DMS79 (cell line): ENCODE data around the gene JPH4.
A peak's percentile ranks its signal among the peaks of the same experiment; 100 is the strongest.

Source experiments
- DNase-seq: peaks from one replicate; lab custom pipeline; 2025; lab: John Stamatoyannopoulos, UW

Gene JPH4

DNA sequence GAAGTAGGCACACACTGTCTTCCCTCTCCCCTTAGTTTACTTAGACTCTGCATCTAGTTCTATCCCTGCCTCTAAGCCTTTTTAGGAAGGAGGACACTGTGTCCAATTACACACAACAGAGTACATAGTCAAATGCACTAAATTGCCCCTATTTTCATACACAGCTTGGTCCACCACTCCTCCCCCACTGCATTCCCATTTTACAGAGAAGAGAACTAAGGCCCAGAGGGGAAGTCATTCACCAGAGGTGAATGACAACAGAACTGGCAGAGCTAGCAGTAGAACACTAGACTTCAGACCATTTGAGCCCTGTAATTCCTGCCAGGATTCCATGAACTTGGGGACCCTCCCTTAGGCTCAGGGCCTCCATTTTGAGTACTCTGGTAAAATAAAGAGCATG, 1.1 kb upstream of the JPH4 start:
- no peak for DNase-seq

DNA sequence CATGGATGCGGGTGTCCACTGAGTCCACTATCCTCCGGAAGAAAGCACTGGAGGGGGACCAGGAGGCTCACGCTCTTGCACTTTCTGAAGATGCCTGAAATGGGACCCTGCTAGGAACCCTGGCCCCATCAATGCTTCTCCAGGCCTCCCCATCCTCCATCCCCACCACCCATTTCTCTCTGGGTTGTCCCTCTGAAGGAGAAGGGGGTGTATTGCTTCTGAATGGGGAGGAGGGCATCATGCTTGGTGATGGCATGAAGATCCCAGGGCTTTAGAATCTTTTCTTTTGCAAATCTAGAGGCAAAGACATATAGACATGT, 681 bp upstream of the JPH4 start:
- no peak for DNase-seq

DNA sequence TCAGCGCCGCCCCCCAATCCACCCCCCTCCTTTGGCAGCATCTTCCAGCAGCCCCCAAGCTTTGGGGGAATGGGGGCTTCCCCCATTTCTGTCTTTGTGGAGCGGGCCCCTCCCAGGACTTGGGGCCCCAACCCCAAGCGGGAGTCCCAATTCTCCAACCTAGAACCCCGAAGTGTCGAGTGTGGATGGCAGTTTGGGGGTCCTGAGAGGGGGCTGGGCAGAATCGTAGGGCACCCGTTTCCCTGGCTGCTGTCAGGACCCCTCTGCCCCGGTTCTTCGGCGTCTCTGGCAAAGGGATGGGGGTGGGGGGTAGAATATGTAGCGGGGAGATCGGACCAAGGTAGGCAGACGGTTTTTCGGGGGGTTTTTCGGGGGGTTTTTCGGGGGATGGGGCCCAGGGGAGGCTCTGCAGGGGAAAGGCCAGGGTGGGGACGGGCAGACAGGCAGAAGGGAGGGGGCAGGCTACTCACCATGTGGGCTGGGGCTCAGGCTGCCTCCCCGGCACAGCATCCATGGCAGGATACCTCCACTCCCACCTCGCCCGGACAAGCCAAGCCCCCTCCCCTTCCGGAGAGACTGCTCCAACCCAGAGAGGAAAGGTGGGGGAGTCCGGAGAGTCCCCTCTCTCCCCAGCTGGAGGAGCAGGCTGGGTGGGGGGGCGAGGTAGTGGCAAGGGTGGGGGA, 739 bp downstream of the JPH4 start:
- no peak for DNase-seq

DNA sequence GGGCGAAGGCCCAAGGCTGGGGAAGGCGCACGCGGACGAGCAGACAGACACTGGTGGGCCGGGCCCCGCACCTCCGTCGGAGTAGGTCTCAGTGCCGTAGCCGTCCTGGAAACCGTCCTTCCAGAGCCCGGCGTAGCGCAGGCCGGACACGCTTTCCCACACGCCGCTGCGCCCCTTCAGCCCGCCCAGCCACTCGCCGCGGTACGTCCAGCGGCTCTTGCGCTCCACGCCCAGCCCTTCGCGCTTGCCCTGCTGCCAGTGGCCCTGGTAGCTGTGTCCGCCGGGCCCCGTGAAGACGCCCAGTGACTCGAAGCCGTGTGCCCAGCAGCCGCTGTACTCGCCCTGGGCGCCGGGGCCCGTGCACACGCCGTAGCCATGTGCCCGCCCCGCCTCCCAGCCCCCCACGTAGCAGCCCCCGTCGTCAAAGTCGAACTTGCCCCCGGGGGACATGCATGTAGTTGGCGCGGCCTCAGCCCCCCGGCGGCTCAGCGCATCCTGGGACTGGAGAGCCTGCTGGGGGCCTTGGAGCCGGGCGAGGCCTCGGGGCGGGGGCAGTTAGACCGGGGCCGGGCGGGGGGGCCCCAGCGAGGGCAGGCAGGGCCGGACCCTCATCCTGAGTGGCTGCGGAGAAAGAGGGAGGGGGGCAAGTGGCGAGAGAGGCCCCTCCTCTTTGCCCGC, 1.4 kb downstream of the JPH4 start:
- DNase-seq: no peak

DNA sequence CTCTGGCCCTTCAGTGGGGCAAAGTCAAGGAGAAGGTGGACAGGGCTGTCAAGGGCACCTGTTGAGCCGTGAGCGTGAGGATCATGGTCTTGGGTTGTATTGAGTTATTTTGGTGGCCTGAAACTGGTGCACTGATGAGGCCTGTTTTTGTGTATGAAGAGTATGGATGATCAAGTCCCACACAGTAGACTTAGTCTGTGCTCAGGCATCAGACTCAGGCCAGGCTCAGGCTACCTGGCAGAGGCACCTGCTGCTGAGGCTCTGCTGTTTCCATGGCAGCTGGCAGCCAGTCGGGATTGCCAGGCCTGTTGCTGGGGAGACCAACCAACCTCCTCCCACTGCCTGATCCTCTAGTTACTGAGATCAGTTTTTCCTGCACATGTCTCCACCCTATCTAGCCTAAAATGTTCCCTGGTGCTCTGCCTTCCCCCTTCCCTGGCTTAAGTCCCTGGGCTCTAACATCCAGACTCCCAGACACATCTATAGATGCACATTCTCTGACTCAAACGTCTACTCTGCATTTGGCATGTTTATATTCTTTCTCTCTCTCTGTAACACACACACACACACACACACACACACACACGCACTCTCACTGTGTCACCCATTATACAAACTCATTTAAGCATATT, 5.1 kb downstream of the JPH4 start:
- DNase-seq: peak; percentile 61

DNA sequence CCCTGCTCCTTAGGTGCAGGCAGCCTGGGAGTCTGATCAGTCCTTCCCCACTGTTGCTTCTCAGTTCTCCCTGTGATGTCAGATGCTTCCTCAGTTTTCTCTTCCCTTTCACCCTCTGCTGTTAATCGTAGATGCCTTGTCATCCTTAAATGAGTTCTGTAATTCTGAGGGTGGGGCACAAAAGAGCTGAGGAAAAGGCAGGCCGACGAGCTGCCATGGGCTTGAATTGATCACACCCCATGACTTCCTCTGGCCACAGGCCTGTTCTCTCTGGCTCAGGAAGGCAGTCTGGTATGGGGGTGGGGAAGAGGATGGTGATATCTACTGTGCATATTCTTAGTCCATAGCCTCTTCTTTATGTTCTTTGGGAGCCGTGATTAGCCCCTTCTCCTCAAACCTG, 5.8 kb downstream of the JPH4 start:
- DNase-seq: no peak

DNA sequence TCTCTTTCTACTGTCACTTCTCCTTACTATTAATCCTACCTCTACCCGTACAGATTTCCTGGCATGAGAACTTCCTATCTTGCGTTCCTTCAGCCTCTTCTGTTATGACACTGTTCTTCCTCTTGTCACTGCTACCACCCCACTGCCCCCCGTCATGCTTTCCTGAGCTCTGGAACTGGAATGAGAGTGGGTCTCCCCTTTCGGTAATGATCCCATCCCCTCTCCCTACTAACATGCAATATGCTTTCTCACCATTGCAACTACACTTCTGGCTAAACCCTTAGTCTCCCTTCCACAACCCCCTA, 6.1 kb downstream of the JPH4 start:
- no peak for DNase-seq

DNA sequence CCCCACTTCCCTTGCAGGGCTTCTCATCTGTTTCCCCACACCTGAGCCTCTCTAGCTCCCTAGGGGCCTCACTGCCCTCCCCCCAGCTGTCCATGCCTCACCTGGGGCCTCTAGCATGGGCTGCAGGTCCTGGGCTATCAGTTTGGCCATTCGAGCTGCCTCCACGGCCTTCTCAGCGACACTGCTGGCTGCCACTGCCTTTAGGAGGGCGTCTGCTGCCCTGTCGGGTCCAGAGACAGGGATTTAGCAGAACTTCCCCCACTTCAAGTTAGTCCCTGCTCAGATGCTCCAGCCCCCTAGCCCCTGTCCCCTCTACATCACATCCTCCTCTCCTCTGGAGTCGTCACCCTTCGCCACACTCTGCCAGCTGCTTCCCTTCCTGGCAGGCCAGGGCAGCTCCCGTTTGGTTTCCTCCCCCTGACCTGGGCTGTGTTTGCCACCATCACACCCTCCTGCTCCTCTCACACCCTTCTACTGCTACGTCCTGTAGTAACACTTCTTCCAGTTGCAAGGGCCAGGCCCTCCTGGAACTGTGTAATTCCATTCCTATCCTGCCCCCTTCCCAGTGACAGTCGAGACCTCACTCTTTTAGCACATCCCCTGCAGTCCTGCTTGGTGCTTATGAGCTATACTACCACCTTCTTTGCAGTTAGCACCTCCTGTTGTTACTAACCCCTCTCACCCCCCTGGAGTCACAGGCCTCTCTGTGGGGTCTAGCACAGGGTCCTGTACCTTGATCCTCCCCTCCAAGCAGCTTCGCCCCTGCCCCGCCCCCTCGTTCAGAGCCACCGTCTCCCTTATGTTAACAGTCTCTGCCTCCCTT, 6.7 kb downstream of the JPH4 start:
- DNase-seq: no peak

DNA sequence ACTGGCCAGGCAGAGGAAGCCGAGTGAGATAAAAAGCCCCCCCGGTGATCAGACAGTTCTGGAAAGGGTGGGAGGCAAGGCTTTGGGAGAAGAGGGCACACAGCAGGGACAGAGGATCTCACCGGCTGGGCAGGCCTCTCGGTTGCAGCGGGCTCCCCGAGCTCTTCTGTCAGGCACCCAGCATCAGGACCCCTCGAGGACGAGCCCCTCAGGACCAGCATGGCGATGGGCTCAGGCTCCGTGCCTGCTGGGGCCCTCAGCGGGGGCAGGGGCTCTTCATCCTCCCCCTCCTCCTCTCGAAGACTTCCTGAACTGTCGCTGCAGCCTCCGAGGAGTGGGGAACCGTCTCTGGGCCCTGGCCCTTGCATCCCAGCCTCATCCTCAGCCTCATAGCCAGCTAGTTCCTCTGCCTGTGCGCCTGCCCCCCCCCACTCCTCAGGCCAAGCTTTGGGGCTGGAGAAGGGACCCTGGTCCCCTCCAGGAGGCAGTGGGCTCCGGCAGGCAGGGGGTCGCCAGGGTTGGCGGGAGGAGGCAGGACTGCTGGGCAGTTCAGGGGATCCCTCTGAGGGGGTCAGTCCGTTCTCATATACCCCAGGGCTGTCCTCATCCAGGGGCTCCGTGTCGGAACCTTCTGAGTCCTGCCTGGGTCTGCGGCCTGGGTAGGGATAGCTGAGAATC, 7.6 kb downstream of the JPH4 start:
- DNase-seq: no peak

DNA sequence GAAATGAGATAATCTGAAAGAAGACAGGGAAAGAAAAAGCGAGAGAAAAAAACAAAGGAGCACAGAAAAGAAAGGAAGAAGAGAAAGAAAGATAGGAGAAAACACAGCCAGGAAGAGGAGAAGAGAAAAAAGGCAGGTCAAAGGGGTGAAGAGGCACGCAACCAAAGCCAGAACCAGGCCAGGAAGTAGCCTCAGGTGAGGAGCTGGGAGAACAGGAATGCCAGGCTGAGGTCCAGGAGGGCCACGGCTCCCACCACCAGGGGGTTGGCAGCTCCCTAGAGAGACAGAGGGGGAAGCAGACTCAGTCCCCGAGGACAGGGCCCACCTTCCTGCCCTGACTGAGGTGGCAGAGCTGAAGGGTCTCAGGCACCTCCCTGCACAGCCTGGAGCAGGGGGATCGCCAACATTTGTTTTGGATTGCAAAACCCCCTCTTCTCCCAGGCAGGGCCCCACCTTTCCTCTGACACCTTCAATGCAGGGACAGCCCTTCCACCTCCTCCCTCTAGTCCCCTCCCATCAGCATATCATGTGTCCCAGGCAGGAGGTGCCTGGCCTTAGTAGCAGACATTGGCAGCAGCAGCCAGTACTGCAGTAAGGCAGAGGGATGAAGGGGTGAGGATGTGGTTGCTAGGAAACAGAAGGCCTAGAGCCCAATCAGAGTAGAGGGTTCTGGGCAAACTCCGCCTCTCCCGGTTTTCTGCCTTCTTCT, 9.0 kb downstream of the JPH4 start:
- DNase-seq: no peak

DNA sequence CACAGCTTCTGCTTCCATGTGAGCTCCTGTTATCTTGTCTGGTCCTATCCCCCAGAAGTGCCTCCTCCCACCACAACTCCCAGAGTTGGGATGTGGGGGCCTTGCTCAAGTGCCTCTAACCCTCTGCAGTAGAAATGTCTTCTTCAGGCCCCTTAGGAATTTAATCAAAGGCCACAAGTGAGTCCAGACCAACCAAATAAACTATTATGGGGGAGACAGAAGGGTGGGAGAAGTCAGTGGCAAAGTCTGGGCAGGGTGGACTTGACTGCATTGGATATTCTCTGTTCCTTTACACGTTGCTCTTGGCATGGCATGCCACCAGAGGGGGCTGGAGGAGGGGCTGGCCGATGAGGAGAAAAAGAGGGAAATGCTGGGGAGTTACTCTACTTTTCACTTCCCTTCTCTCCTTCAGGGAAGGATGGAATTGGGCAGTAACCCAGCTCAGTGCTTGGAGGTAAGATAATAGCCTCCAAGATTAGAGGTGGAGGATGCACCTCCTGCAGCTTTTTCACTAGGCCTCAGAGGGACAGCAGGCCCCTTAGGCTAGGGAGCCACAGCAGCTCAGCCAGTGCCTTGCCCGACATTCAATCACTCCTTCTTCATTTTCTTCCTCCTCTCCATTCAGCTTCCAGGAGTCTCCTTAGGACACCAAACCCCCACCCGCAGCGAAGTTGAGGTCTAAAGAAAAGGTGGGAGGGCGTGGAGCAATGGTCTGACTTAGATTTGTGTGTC, 9.8 kb downstream of the JPH4 start:
- DNase-seq: no peak

DNA sequence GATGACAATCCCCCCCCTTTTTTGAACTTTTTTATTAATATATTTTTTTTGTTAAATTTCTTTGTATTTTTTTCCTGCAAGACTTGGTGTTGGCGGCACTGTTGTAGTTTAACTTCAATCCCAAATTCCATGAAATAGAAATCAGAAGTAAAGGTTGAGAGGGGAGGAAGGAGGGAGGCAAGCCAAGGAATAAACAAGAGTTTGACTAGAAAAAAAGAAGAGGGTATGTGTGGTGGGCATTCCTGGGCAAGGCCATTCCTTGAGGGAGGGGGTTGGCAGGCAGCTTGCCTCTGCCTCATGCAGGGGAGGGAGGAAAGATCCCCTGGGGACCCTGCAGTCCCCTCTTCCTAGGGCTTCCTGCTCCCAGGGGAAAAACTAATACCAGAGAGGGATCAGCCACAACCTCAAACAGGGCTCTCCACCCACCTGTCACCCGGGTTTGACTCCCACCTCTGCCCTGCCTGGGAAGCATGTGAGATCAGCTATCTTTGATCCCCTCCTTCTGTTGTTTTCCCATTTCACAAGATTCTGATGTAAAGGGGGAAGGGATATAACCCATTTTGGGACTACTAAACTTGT, 10.5 kb downstream of the JPH4 start:
- DNase-seq: no peak

DNA sequence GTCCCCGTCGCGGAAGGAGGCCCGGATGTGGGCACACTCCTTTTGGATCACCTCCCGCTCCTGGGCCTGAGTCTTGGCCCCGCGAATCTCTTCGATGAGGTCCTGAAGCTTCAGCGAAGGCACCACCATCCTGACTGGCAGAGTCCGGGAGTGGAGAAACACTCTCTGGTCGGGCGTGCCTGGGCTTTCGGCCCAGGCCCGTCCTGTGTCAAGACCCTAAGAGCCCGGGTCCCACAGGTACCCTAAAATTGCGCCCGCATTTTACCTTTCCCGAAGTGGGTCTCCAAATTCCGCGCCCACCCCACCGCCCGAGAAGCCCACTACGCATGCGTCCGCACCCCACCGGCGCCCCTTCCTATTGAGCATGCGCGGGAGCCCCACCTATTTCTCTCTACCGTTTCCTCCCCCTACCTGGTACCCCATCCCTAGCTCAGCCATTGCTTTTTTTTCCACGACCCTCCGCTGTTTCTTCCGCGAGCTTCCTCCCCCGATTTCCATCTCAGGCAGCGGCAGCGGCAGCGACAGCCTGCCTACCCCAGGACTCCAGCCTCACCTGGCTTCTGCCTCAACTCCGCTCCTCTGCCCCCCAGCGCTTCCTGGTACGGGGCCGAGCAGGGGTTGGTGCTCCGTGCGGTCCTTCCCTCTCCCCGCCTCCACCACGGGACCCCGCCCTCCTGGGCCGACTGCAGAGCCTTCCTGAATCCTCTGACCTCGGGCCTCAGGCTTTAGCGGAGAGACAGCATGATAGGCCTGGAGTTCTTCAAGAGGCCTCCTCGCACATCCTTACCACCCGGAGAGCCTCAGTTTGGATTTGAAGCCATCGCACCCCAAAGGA, 11.2 kb downstream of the JPH4 start, which contains the start of gene AP1G2:
Gene AP1G2 (minus strand): TSS at position 606 of the 835 bp plus-strand sequence. CDS start 477 bp downstream, at position 129.
- DNase-seq: peak; percentile 85

DNA sequence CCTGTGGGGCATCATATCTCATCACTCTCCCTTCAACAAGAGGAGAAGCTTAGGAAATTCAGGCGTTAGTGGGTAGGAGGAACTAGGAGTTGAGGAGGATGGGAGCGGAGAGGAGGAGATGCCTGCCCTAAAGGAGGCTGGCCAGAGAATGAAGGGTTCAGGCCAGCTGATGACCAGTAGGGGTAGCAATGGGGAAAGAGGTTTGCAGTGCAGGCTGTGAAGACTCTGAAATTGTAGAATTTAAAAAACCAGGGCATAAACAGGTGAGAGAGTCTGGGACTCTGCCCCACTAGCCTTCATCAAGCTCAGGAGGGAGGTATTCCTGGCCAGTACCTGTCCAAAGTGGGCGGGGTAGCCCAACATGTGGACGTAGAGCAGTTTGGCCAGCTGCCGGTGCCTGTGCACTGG, 11.8 kb downstream of the JPH4 start:
- DNase-seq: no peak

DNA sequence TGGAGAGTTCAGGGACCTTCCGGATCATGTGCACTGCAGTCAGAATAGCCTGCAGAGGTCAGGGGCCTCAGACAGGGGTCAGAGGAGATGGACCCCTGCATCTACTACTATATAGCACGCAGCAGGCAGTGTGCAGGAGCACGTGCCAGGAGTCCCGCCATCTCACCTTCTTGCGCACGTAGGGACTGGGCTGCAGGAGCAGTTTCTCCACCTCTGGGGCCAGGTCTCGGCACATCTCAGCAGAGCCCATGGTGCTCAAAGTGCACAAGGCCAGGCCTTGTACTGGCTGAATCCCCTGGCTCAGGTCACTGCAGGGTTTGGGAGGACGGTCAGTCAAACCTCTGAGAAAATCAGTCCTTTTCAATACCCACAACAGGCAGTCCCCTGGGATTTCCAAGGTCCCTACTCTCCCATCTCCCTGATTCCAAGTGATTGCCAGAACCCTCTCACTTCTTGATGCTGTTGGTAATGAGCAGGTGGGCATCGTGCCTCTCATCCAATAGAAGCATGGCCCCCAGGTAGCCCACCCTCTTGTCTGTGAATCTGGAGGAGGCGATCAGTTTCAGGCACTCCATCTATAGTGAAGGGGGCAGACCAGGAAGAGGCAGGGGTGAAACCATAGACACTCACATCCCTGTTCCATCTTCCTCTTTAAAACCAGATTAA, 12.3 kb downstream of the JPH4 start:
- no peak for DNase-seq

DNA sequence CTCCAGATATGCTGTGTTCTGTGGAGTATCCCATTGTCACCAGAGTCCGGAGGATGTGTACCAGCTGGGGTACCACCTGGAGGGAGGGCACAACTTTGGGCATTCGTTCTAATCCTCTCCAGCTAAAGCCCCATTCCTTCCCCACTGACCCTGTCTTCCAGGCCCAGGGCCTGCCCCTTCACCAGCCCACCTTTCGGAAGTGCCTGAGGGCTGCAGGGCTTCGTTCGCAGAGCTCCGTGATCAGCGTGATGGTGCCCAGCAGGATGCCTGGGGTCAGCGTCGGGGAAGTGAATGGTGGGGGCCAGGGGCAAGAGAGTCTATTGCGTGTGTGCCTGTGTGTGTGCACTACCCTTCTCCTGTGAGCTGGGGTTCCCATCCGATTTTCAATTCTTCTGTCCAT, 13.0 kb downstream of the JPH4 start:
- DNase-seq: no peak

DNA sequence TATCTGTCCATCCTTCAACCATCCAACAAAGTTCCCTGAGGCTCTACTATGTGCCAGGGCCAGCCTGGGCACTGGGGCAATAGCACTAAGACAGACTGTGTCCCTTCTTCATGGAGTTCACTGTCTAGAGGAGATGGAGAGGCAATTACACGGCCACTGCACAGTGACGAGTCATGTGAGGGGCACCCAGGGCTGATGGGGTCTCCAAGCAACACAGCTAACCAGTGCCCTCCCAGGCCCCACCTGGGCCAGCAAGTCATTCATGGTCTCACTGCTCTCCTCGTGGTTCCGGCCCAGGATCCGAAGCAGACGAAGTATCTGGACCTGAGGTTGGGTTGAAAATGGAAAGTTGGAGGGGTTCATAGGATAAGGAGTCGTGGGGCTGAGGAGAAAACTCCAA, 13.7 kb downstream of the JPH4 start:
- DNase-seq: no peak

DNA sequence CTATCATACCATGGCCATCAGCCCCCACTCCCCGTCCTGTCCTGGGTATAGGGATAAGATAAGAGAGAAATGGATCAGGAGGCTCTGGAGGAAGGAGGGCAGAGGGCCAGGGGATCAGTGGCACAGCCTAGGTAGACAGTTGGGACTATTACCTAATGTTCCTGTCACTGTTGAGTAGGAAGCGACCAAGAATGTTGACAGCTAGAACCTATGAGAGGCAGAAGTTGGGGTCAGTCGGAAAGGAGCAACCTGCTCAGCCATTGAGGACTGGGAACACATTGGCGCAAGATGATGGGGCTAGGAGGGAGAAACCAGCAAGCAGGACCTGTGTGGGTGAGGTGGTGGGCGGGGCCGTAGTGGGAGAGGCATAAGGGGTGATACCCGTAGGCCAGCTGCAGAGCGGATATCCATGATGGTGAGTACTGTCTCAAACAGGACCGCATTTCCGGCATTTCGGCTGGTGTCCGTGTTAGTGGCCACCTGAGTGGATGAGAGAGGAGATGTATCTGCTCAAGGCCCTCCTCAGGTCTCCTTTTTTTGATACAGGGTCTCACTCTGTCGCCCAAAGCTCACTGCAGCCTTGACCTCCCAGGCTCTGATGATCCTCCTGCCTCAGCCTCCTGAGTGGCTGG, 14.3 kb downstream of the JPH4 start:
- no peak for DNase-seq
